Mesenchymal stem cell (in vitro differentiated cells and primary cell): Measurements from ENCODE around the gene ZNF532.

Experiments used
- DNase-seq: peaks from one replicate; pipeline ENCODE4 v3.0.0-alpha.2; 2013
- H2AFZ ChIP-seq: one replicate; pipeline ENCODE4 v1.6.1; 2013; ENCODE audit warnings: low read depth, mild to moderate bottlenecking, control low read depth, inconsistent platforms, low read length, moderate library complexity
- H2AK5ac ChIP-seq: 2 replicates; pipeline ENCODE4 v1.6.1; 2013; ENCODE audit warnings: low read length, moderate library complexity, mild to moderate bottlenecking, inconsistent platforms; ENCODE audit not compliant: severe bottlenecking
- H2BK120ac ChIP-seq: one replicate; pipeline ENCODE4 v1.6.1; 2013; ENCODE audit warnings: low read depth, mild to moderate bottlenecking, inconsistent platforms, low read length, moderate library complexity
- H2BK12ac ChIP-seq, 2 experiments: one replicate each; pipeline ENCODE4 v1.6.1; 2013; ENCODE audit warnings: inconsistent platforms in 2 of 2, low read length in 2 of 2, mild to moderate bottlenecking in 2 of 2, moderate library complexity in 2 of 2, control low read depth in 1 of 2
- H2BK15ac ChIP-seq: one replicate; pipeline ENCODE4 v1.6.1; 2013; ENCODE audit warnings: mild to moderate bottlenecking, low read depth, inconsistent platforms; ENCODE audit not compliant: poor library complexity, severe bottlenecking
- H2BK5ac ChIP-seq: 2 replicates; pipeline ENCODE4 v1.6.1; 2013; ENCODE audit warnings: low read depth, mild to moderate bottlenecking, low read length, control low read depth, inconsistent platforms; ENCODE audit not compliant: poor library complexity, severe bottlenecking
- H3K14ac ChIP-seq, 2 experiments: one replicate each; pipeline ENCODE4 v1.6.1; 2013; ENCODE audit warnings: inconsistent platforms in 2 of 2, low read length in 2 of 2, control low read depth in 1 of 2, mild to moderate bottlenecking in 1 of 2, moderate library complexity in 1 of 2
- H3K18ac ChIP-seq, 2 experiments: one replicate each; pipeline ENCODE4 v1.6.1; 2013; ENCODE audit warnings: inconsistent platforms in 2 of 2, low read length in 2 of 2, control low read depth in 1 of 2, low read depth in 1 of 2, mild to moderate bottlenecking in 1 of 2
- H3K23ac ChIP-seq, 2 experiments: one replicate each; pipeline ENCODE4 v1.6.1; 2013; ENCODE audit warnings: inconsistent platforms in 2 of 2, low read length in 2 of 2, mild to moderate bottlenecking in 2 of 2, moderate library complexity in 2 of 2, control low read depth in 1 of 2
- H3K27ac ChIP-seq: 2 replicates; pipeline ENCODE4 v1.5.1; 2013; ENCODE audit warnings: mild to moderate bottlenecking, moderate library complexity, low read length, control low read depth, inconsistent platforms; ENCODE audit not compliant: poor library complexity, severe bottlenecking
- H3K27me3 ChIP-seq, 2 experiments: 2 replicates each; pipeline versions ENCODE4 v1.6.1 to v1.7.0; 2013; ENCODE audit warnings: low read length in 2 of 2, mild to moderate bottlenecking in 2 of 2, moderate library complexity in 2 of 2, control low read depth in 1 of 2, inconsistent platforms in 1 of 2; ENCODE audit not compliant: control insufficient read depth in 1 of 2, insufficient read depth in 1 of 2
- H3K36me3 ChIP-seq, 2 experiments: 2 replicates each; pipeline versions ENCODE4 v1.6.1 to v1.7.0; 2013; ENCODE audit warnings: low read length in 2 of 2, control low read depth in 1 of 2, inconsistent platforms in 1 of 2, low read depth in 1 of 2, mild to moderate bottlenecking in 1 of 2; ENCODE audit not compliant: insufficient read depth in 2 of 2, control insufficient read depth in 1 of 2
- H3K4ac ChIP-seq, 2 experiments: one replicate each; pipeline ENCODE4 v1.6.1; 2013; ENCODE audit warnings: inconsistent platforms in 2 of 2, low read length in 2 of 2, mild to moderate bottlenecking in 2 of 2, moderate library complexity in 2 of 2, control low read depth in 1 of 2, low read depth in 1 of 2
- H3K4me1 ChIP-seq: 2 replicates; pipeline ENCODE4 v1.6.1; 2013; ENCODE audit warnings: low read depth, low read length, control low read depth; ENCODE audit not compliant: control insufficient read depth, insufficient read depth
- H3K4me2 ChIP-seq: 2 replicates; pipeline ENCODE4 v1.6.1; 2013; ENCODE audit warnings: low read length, mild to moderate bottlenecking, inconsistent platforms; ENCODE audit not compliant: poor library complexity, severe bottlenecking
- H3K4me3 ChIP-seq, 2 experiments: 2 replicates each; pipeline versions ENCODE4 v1.5.1 to v1.7.0; 2013; ENCODE audit warnings: low read length in 2 of 2, mild to moderate bottlenecking in 2 of 2, control low read depth in 1 of 2, low read depth in 1 of 2; ENCODE audit not compliant: insufficient read depth in 1 of 2
- H3K79me1 ChIP-seq: replicated peaks from 2 replicates; pipeline ENCODE4 v1.6.1; 2013; ENCODE audit warnings: mild to moderate bottlenecking, control low read depth, low read length, inconsistent platforms; ENCODE audit not compliant: poor library complexity, severe bottlenecking
- H3K9ac ChIP-seq: 2 replicates; pipeline ENCODE4 v1.7.0; 2013; ENCODE audit warnings: mild to moderate bottlenecking, low read length, moderate library complexity
- H3K9me3 ChIP-seq: 2 replicates; pipeline ENCODE4 v1.7.0; 2013; ENCODE audit warnings: mild to moderate bottlenecking, low read length; ENCODE audit not compliant: control insufficient read depth
- H4K8ac ChIP-seq: one replicate; pipeline ENCODE4 v1.6.1; 2013; ENCODE audit warnings: inconsistent platforms, mild to moderate bottlenecking, low read length, moderate library complexity
- H4K91ac ChIP-seq: one replicate; pipeline ENCODE4 v1.6.1; 2013; ENCODE audit warnings: mild to moderate bottlenecking, low read length, inconsistent platforms
- WGBS: methylation state at CpG from one replicate; pipeline ENCODE4 v1.1.7; 2013; ENCODE audit warnings: mixed read lengths; 5-methylcytosine and 5-hydroxymethylcytosine counted together

Gene ZNF532

DNA sequence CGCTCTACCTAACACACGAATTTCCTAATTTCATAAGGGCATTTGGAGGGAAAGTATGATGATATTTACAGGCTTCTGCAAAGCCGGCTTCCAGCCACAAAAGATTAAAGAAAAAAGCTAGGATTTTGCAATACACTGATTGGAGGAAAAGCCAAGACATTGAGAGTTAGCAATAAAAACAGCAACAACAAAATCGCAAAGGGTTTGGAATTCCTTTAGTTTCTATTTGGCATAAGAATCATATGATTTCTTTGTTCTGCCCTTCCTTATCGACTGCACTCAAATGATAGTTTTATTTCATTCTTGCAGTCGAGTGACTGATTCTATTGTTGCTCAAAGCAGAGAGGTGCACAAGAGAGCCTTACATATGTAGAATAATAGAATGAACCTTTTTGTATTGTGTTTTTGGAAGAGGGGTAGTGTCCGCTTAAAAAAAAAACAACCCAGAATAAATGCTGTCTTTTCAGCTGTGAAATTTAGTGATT lies 3.9 kb upstream of the ZNF532 start:
- Histone ChIP-seq H3K36me3 (peaks cover 2 to 8% of the 10 kb centered on the region in 2 experiments), H4K8ac (peak overlapping the region; percentile 41)
- 67% methylated on average over 5 of the region's 7 CpGs for WGBS

DNA sequence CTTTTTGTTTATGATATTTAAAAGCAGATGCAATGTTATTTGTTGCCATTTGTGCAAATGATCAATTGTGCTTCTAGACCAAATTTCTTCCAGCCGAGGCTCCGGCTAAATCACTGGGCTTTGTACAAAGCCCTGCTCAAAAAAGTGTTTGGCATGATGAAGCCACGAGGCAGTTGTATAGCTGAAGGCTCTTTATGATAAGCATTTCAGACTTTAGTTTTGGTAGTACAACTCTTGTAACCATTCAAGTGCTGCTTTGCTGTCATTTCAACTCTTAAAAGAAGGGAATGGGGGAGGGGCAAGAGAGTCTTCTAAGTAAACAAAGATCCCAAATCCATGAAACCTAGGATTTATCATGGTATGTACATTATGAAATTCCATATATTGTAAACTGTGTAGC lies 3.3 kb upstream of the ZNF532 start:
- H4K8ac ChIP-seq = no peak overlapping the region
- H3K18ac ChIP-seq = no peak overlapping the region
- peaks cover 9% of the 10 kb centered on the region for H3K4me1 ChIP-seq
- no peak overlapping the region for H4K91ac ChIP-seq
- H2BK5ac ChIP-seq = no peak overlapping the region
- H3K4me3 ChIP-seq = no peak overlapping the region
- no peaks in the 10 kb centered on the region for H3K79me1 ChIP-seq
- no peak overlapping the region for H3K23ac ChIP-seq
- H2BK15ac ChIP-seq = no peak overlapping the region
- 63% methylated on average over 3 of the region's 3 CpGs for WGBS
- H3K14ac ChIP-seq = no peak overlapping the region
- H3K27ac ChIP-seq = no peak overlapping the region
- H3K4ac ChIP-seq = no peak overlapping the region
- no peaks in the 10 kb centered on the region for H3K27me3 ChIP-seq
- no peak overlapping the region for H2BK12ac ChIP-seq
- peak overlapping the region; percentile 76 for H3K9ac ChIP-seq
- H3K4me2 ChIP-seq = no peak overlapping the region
- H2BK120ac ChIP-seq = no peak overlapping the region
- peaks cover 2 to 13% of the 10 kb centered on the region in 2 experiments for H3K36me3 ChIP-seq
- H2AK5ac ChIP-seq = no peak overlapping the region
- DNase-seq = no peak
- no peak overlapping the region for H2AFZ ChIP-seq
- H3K9me3 ChIP-seq = no peaks in the 10 kb centered on the region

More for the DNA sequence above, 3.9 kb upstream of the ZNF532 start:
- Histone ChIP-seq H3K9ac (peak overlapping the region; percentile 76), H3K4ac (no peak overlapping the region), H3K18ac (no peak overlapping the region), H3K27ac (no peak overlapping the region), H2AFZ (no peak overlapping the region), H2BK12ac (no peak overlapping the region), H3K14ac (no peak overlapping the region), H3K4me1 (peaks cover 9% of the 10 kb centered on the region), H3K27me3 (no peaks in the 10 kb centered on the region), H2BK120ac (no peak overlapping the region), H3K23ac (no peak overlapping the region), H3K79me1 (no peaks in the 10 kb centered on the region), H2BK5ac (no peak overlapping the region), H2BK15ac (no peak overlapping the region), H3K4me3 (peak overlapping the region in 1 of 2 experiments; percentile 66), H3K4me2 (no peak overlapping the region), H3K9me3 (no peaks in the 10 kb centered on the region), H4K91ac (no peak overlapping the region), H2AK5ac (no peak overlapping the region)
- no peak for DNase-seq

DNA sequence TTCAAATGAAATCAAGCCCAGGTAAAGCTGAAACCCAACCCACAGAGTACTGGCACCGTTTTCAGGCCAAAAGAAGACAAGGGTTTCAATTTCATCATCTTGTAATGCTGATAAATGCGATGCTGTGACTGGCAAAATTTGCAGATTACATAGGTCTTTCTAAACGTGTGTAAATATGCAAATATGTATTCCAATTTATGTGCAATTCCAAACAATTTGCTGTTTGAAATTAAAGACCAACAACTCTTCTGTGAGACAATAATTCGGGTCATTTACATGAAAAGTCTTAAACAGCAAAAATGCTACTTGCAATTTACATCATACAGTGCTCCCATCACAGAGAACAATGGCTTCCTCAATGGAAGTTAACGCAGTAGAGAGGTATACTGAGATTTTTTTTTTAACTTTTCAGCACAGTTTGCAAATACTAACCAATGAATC lies 2.8 kb upstream of the ZNF532 start:
- no peak overlapping the region for H2AK5ac ChIP-seq
- H3K4me3 ChIP-seq = no peak overlapping the region
- DNase-seq = no peak
- no peak overlapping the region for H3K27ac ChIP-seq
- no peak overlapping the region for H3K23ac ChIP-seq
- H3K9me3 ChIP-seq = no peaks in the 10 kb centered on the region
- no peak overlapping the region for H2BK120ac ChIP-seq
- H3K4me1 ChIP-seq = peaks cover 10% of the 10 kb centered on the region
- no peak overlapping the region for H3K4me2 ChIP-seq
- H3K4ac ChIP-seq = no peak overlapping the region
- WGBS = 10% methylated on average over 2 of the region's 5 CpGs
- no peak overlapping the region for H2BK15ac ChIP-seq
- H3K27me3 ChIP-seq = no peaks in the 10 kb centered on the region
- H3K14ac ChIP-seq = no peak overlapping the region
- no peak overlapping the region for H3K18ac ChIP-seq
- no peak overlapping the region for H2BK12ac ChIP-seq
- H2BK5ac ChIP-seq = no peak overlapping the region
- H3K9ac ChIP-seq = peak overlapping the region; percentile 95
- no peak overlapping the region for H4K91ac ChIP-seq
- no peak overlapping the region for H4K8ac ChIP-seq
- peaks cover 2 to 18% of the 10 kb centered on the region in 2 experiments for H3K36me3 ChIP-seq
- H3K79me1 ChIP-seq = no peaks in the 10 kb centered on the region
- no peak overlapping the region for H2AFZ ChIP-seq

DNA sequence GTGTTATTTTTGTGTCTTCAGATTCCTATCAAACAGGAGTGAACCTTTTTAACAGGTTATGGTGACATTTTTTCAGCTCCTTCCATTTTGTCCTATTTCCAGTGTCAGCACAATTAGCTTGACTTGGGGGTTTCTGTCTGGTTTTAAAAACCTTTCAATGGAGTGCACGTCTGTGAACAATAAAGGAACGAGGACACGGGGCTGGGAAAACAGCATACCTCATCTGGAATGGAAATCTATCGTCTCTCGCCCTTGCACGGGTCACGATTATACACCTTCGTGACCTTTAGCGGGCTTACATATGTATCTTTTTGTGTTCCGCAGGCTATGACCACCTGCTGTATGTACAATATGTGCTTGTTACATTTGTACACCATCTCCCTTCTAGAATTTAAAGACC lies 2.3 kb upstream of the ZNF532 start:
- Histone ChIP-seq H2AK5ac (no peak overlapping the region), H3K9me3 (no peaks in the 10 kb centered on the region), H4K8ac (no peak overlapping the region), H3K23ac (no peak overlapping the region), H3K79me1 (no peaks in the 10 kb centered on the region), H2BK120ac (no peak overlapping the region), H3K18ac (peak overlapping the region in 1 of 2 experiments; percentile 91), H3K4ac (peak overlapping the region in 1 of 2 experiments; percentile 12), H4K91ac (no peak overlapping the region), H3K4me1 (peaks cover 12% of the 10 kb centered on the region), H2BK15ac (no peak overlapping the region), H3K4me2 (peak overlapping the region; percentile 26), H3K27ac (no peak overlapping the region), H2BK5ac (no peak overlapping the region), H2AFZ (no peak overlapping the region), H3K36me3 (peaks cover 3 to 18% of the 10 kb centered on the region in 2 experiments), H3K4me3 (peak overlapping the region in 1 of 2 experiments; percentile 72), H3K27me3 (no peaks in the 10 kb centered on the region), H3K14ac (no peak overlapping the region), H3K9ac (peak overlapping the region; percentile 95), H2BK12ac (no peak overlapping the region)
- no peak for DNase-seq
- WGBS = 58% methylated on average over 10 of the region's 10 CpGs
